ENCODE measurements around the gene MOB1A. TPM values are rescaled to one million over a fixed set of nuclear protein-coding genes. Genes with fewer than 3 reads are reported as not detected.
"Not testable (repeated sequence)": the region's sequence is repeated elsewhere in the genome, so short reads cannot be mapped to it uniquely, and the experiment has no call there.

MOB1A gene
- total RNA-seq, 2 experiments from 2014 or later = 156 to 161 TPM

DNA sequence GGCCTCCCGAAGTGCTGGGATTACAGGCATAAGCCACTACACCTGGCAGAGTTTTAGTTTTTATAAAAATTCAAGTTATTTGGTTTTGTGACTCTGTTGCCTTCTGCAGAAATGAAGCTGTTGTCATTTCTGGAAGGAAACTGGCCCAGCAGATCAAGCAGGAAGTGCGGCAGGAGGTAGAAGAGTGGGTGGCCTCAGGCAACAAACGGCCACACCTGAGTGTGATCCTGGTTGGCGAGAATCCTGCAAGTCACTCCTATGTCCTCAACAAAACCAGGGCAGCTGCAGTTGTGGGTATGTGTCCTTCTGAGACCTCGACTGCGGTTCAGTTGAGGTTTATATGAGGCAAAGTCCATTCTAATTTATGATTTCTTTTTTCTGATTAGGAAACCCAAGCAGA is 26.9 kb upstream of the MOB1A start:
- peaks cover 82% of the 10 kb centered on the region for H3K36me3 Mint-ChIP-seq
- peak; percentile 36 for DNase-seq
- H3K9me3 Mint-ChIP-seq = no peaks in the 10 kb centered on the region
- no peaks in the 10 kb centered on the region for H3K27me3 Mint-ChIP-seq
- peak overlapping the region; percentile 67 for H3K4me3 Mint-ChIP-seq
- H3K27ac Mint-ChIP-seq = peak overlapping the region; percentile 97
- H3K4me1 Mint-ChIP-seq = peaks cover 65% of the 10 kb centered on the region

DNA sequence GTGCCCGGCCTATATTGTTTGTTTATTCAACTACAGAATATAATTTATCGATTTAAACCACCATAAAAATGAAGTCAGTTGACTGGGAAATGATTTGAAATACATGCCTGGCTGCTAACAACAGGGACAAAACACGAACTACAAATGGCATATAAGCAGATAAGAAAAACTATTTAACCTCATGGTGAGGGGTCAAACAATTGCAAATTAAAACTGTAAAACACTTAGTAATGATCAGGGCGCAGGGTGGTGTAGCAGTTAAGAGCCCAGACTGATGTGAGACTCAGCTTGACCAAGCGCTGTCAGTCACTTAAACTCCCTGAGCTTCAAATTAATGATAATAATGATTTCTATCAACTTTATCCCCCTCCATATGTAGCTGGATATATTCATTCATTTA is 26.4 kb upstream of the MOB1A start:
- peak overlapping the region; percentile 40 for H3K4me3 Mint-ChIP-seq
- H3K27ac Mint-ChIP-seq = peak overlapping the region; percentile 97
- no peak for DNase-seq
- peaks cover 68% of the 10 kb centered on the region for H3K4me1 Mint-ChIP-seq
- peaks cover 85% of the 10 kb centered on the region for H3K36me3 Mint-ChIP-seq
- H3K27me3 Mint-ChIP-seq = no peaks in the 10 kb centered on the region
- no peaks in the 10 kb centered on the region for H3K9me3 Mint-ChIP-seq

DNA sequence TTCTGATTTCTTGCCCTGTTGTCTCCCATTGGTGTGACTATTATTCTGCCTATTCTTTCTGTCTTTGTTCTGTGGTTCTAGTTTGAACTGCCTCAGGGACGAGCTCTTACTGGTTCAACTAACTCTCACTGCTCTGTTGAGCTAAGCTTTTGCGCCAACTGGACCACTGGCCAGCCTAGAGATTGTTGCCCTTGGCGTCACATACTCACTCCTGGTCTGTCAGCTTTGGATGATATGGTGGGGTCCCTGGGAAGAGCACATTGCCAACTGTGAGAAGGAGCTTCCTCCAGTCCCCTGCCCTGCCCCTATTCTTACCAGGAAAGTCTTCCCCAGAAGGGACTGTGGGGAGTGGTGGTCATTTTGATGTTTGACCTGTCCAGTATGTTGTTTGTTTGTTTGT is 25.8 kb upstream of the MOB1A start:
- no peaks in the 10 kb centered on the region for H3K27me3 Mint-ChIP-seq
- H3K36me3 Mint-ChIP-seq = peaks cover 86% of the 10 kb centered on the region
- no peaks in the 10 kb centered on the region for H3K9me3 Mint-ChIP-seq
- H3K4me3 Mint-ChIP-seq = peak overlapping the region; percentile 40
- peaks cover 69% of the 10 kb centered on the region for H3K4me1 Mint-ChIP-seq
- peak overlapping the region; percentile 97 for H3K27ac Mint-ChIP-seq
- DNase-seq = no peak

DNA sequence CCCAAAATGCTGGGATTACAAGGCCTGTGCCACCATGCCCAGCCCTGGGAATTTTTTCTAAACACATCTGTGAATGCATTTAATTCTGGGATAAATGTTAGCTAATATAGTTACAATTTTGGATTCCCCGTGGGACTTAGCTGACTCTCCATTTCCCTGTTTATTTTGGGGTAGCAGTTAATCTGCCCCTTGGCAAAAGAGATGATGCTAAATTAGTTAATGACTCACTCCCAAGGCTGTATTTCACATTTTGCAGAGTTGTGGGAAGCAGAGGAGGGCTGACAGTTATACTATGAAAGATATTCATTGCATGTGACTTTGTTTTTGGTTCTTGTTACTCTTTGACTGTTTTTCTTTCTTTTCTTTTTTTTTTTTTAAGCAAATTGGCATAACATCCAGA is 22.9 kb upstream of the MOB1A start:
- peaks cover 75% of the 10 kb centered on the region for H3K36me3 Mint-ChIP-seq
- H3K4me3 Mint-ChIP-seq = peak overlapping the region; percentile 99
- H3K27ac Mint-ChIP-seq = peak overlapping the region; percentile 78
- DNase-seq = no peak
- H3K4me1 Mint-ChIP-seq = peaks cover 72% of the 10 kb centered on the region
- H3K9me3 Mint-ChIP-seq = no peaks in the 10 kb centered on the region
- H3K27me3 Mint-ChIP-seq = peaks cover 12% of the 10 kb centered on the region

DNA sequence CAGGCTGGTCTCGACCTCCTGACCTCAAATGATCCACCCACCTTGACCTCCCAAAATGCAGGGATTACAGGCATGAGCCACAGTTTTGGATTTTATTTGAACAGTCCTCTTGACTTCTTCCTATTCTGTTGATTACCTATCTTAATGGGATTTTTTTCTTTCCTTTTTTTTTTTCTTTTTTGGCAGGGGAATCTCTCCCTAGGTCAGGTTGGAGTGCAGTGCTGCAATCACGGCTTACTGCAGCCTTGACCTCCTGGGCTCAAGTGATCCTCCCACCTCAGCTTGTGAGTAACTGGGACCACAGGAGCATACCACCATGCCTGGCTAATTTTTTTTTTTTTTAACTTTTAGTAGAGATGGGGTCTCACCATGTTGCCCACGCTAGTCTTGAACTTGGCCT is 22.5 kb upstream of the MOB1A start:
- Mint-ChIP-seq H3K9me3 (no peaks in the 10 kb centered on the region), H3K4me3 (peak overlapping the region; percentile 99), H3K36me3 (peaks cover 71% of the 10 kb centered on the region), H3K4me1 (peaks cover 68% of the 10 kb centered on the region), H3K27me3 (peaks cover 12% of the 10 kb centered on the region), H3K27ac (peak overlapping the region; percentile 78)
- no peak for DNase-seq

DNA sequence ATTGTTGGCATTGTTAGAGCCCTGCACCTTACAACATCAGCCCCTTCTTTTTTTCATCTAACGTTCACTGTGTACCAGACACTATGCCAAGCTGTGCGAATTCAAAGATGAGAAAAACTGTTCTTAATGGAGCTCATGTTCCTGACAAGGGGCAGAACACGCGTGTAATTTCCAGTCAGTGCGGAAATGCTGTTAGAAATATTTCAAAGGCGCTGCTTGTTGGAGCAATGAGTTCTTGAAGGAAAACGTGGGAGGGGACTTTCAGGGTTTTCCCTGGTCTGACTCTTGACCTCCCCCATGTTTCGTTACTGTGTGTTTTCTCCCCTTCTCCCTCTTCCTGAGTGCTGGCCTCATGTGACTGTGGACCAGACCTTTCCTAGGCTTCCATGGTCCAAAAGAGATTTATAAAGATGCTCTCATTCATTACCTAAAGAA is 21.2 kb upstream of the MOB1A start:
- H3K9me3 Mint-ChIP-seq = no peaks in the 10 kb centered on the region
- peaks cover 55% of the 10 kb centered on the region for H3K4me1 Mint-ChIP-seq
- peak overlapping the region; percentile 100 for H3K27ac Mint-ChIP-seq
- peak overlapping the region; percentile 99 for H3K4me3 Mint-ChIP-seq
- DNase-seq = no peak
- peaks cover 58% of the 10 kb centered on the region for H3K36me3 Mint-ChIP-seq
- peaks cover 12% of the 10 kb centered on the region for H3K27me3 Mint-ChIP-seq

DNA sequence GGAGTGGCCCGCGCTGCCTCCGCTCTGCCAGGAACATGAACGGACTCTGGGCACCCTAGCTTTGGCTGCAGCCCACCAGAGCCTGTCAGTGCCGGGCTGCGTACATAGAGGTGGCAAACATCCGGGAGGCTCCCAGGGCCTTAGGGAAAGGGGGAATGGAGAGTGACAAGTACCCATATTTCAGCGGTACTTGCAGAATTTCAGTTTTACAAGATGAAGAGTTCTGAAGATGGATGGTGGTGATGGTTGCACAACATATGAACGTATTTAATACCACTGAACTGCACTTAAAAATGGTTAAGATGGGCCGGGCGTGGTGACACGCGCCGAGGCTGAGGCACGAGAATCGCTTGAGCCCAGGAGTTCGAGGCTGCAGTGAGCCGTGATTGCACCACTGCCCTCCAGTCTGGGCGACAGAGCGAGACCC is 20.6 kb upstream of the MOB1A start:
- H3K4me1 Mint-ChIP-seq = peaks cover 49% of the 10 kb centered on the region
- peaks cover 52% of the 10 kb centered on the region for H3K36me3 Mint-ChIP-seq
- H3K27ac Mint-ChIP-seq = peak overlapping the region; percentile 100
- no peak for DNase-seq
- H3K4me3 Mint-ChIP-seq = peak overlapping the region; percentile 99
- H3K9me3 Mint-ChIP-seq = no peaks in the 10 kb centered on the region
- peaks cover 12% of the 10 kb centered on the region for H3K27me3 Mint-ChIP-seq

DNA sequence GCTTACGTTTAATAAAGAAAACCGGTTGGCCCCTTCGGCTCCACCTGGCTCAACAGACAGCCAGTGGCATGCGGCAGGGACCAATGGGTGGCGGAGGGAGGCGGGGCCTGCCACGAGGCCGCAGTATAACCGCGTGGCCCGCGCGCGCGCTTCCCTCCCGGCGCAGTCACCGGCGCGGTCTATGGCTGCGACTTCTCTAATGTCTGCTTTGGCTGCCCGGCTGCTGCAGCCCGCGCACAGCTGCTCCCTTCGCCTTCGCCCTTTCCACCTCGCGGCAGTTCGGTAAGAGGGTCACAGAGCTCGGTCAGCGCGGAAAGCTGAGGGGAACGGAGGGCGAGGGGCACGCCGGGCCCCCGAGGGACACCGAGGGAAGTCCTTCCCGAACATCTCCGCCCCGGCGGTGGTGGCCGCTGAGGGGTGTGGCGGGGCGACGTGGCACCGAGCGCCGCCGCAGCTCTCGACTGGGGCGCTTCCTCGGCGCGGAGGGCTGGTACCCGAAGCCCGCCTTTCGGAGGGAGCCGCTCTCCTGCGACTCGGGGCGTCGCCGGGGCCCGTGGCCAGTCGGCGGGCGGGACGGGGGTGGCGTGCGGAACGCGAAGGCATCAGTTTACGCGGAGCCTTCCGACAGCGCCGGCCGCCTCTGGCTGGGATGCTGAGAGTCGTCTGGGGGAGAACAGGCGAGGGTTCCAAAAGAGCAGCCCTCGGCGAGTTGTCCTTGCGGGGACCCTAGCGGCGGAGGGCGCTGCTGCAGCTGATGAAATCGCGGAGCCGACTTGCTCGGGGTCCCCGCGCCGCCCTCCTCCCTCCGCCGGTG is 20.0 kb upstream of the MOB1A start, which contains the start of gene MTHFD2:
Gene MTHFD2, plus strand, starts transcription at position 155 of the 814 bp plus-strand sequence. Its CDS starts 27 bp downstream, at position 182.
- Mint-ChIP-seq H3K27me3 (peaks cover 12% of the 10 kb centered on the region), H3K4me1 (peaks cover 44% of the 10 kb centered on the region), H3K4me3 (peak within 1 kb of the TSS; percentile 99), H3K36me3 (peaks cover 47% of the 10 kb centered on the region), H3K27ac (peak within 1 kb of the TSS; percentile 100), H3K9me3 (no peaks in the 10 kb centered on the region)
- peak; percentile 94 for DNase-seq

DNA sequence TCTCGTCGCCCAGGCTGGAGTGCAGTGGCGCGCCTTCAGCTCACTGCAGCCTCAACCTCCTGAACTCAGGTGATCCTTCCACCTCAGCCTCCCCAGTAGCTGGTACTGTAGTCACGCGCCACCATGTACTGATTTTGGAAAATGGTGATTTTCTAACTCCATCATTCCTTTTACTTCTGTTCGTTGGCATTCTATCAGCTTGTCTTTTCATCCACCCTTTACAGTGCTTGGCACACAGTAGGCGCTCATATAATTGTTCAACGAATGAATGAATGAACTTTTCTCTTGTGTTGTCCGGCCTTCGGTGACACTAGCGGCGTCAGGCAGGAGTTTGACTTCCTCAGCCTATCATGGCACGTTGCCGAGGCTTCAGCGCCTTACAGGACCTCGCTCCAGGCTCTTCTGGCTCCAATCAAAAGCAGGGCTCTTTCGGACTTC is 19.4 kb upstream of the MOB1A start:
- H3K4me1 Mint-ChIP-seq = peaks cover 39% of the 10 kb centered on the region

DNA sequence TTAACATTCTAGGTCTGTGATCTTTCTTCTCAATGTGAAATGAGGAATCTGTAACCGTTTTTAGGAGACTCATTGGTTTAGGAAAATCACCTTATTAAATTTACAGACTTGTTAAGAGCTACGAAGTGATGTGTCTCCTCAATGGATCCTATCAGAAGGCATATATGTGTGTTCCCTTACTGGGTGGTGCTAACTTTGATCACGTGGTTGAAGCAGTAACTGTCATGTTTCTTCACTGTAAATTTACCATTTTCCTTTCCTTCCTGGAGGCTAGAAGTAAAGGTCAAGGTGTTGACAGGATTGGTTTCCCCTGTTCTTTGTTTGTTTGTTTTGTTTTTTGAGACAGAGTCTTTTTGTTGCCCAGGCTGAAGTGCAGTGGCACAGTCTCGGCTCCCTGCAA is 18.4 kb upstream of the MOB1A start:
- no peak for DNase-seq
- Mint-ChIP-seq H3K4me3 (no peak overlapping the region), H3K9me3 (no peaks in the 10 kb centered on the region), H3K27me3 (peaks cover 12% of the 10 kb centered on the region), H3K36me3 (peaks cover 37% of the 10 kb centered on the region), H3K27ac (no peak overlapping the region), H3K4me1 (peaks cover 34% of the 10 kb centered on the region)

More for the DNA sequence above, 19.4 kb upstream of the MOB1A start:
- Mint-ChIP-seq H3K4me3 (peak overlapping the region; percentile 99), H3K27ac (peak overlapping the region; percentile 100), H3K36me3 (peaks cover 45% of the 10 kb centered on the region), H3K27me3 (peaks cover 12% of the 10 kb centered on the region), H3K9me3 (no peaks in the 10 kb centered on the region)
- no peak for DNase-seq

DNA sequence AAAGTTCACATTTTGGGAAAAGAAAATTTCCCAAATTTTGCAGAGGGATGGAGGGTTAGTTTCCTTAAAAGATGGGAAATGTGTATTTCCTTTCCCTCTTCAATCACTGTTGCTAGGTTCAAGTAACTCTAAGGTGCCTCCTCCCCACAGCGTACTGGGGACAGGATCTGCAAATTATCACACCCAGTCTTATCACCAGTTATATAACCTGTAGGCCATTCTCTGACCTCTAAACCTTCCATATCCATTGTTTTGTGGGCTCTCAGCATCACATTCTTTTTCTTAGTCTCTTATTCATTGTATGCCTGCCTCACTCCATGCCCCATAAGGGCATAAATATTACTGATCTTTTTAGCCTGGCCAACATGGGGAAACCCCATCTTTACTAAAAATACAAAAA is 16.1 kb upstream of the MOB1A start:
- no peak overlapping the region for H3K4me3 Mint-ChIP-seq

DNA sequence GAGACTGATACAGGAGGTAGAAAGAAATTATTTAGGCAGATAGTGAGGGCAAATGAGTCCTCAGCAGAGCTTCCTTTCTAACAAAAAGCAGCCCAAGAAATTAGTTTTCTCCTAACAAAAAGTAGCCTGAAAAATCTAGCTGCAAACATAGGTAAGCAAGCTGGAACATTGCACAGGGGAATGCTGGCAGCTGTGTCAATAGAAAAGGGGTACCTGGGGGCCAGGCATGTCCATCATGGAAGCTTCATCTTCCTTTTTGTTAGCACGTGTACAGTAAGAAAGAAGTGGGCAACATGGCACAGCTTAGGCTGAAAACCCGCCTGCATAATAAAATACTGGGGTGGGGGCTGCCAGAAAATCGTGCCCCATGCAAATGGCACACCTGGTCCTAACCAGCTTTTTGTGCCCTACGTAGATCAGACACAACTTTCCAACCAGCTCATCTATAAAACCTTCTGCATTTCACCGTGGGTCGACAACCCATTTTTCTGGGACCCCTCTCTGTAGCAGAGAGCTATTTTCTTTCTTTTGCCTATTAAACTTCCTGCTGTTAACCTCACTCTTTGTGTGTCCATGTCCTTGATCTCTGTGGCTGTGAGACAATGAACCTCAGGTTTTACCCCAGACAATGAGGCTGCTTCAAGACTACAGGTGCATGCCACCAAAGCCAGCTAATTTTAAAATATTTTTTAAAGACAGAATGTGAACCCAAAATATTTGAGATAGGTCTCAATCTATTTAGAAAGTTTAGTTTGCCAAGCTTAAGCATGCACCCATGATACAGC is 13.1 kb upstream of the MOB1A start:
- Mint-ChIP-seq H3K9me3 (no peaks in the 10 kb centered on the region), H3K36me3 (no peaks in the 10 kb centered on the region)

More for the DNA sequence above, 16.1 kb upstream of the MOB1A start:
- H3K36me3 Mint-ChIP-seq = peaks cover 18% of the 10 kb centered on the region
- DNase-seq = no peak
- H3K9me3 Mint-ChIP-seq = no peaks in the 10 kb centered on the region
- H3K4me1 Mint-ChIP-seq = peaks cover 19% of the 10 kb centered on the region
- no peak overlapping the region for H3K27ac Mint-ChIP-seq
- H3K27me3 Mint-ChIP-seq = peaks cover 16% of the 10 kb centered on the region

DNA sequence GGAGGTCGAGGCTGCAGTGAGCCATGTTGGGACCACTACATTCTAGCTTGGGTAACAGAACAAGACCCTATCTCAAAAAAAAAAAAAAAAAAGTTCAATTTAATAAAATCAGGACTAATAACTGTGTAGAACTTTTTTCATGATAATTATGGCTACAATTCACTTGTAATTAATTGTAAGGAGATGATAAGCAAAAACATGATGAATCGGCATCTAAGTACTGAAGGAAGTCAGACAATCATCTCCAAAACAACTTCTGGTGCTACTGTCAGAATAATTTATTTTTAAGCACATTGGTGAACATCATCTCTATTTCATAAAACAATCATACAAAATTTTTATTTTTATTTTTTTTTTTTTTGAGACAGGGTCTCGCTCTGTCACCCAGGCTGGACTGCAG is 10.0 kb upstream of the MOB1A start:
- no peaks in the 10 kb centered on the region for H3K36me3 Mint-ChIP-seq
- H3K27me3 Mint-ChIP-seq = peaks cover 4% of the 10 kb centered on the region
- no peak overlapping the region for H3K27ac Mint-ChIP-seq
- no peaks in the 10 kb centered on the region for H3K9me3 Mint-ChIP-seq
- H3K4me1 Mint-ChIP-seq = peaks cover 9% of the 10 kb centered on the region
- no peak for DNase-seq
- H3K4me3 Mint-ChIP-seq = no peak overlapping the region

More for the DNA sequence above, 13.1 kb upstream of the MOB1A start:
- no peak for DNase-seq
- Mint-ChIP-seq H3K27ac (no peak overlapping the region), H3K4me1 (no peaks in the 10 kb centered on the region), H3K4me3 (no peak overlapping the region), H3K27me3 (peaks cover 4% of the 10 kb centered on the region)

DNA sequence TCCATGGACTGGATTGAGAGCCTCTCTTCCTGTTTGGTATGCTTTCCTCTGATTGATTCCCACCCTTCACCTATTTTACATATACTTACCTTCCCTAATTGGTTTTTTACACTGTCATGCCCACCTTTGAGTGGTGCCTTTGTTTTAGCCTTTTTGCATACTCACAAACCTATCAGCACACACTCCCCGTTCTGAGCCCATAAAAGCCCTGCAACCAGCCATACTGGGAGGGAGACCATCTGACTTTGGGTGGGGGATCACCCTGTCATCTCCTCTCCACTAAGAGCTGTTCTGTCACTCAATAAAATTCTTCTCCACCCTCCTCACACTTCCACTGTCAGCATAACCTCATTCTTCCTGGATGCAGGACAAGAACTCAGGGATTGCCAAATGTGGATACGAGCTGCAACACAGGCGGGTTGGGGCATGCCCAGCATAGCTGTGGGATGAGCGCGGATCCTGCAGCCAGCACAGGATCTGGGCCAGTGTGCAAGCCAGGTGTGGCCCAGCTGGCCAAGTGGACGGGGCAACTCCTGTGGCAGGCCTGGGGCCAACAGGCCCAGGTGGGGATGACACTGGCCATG is 9.4 kb upstream of the MOB1A start:
- Mint-ChIP-seq H3K4me1 (peaks cover 9% of the 10 kb centered on the region), H3K9me3 (no peaks in the 10 kb centered on the region)

DNA sequence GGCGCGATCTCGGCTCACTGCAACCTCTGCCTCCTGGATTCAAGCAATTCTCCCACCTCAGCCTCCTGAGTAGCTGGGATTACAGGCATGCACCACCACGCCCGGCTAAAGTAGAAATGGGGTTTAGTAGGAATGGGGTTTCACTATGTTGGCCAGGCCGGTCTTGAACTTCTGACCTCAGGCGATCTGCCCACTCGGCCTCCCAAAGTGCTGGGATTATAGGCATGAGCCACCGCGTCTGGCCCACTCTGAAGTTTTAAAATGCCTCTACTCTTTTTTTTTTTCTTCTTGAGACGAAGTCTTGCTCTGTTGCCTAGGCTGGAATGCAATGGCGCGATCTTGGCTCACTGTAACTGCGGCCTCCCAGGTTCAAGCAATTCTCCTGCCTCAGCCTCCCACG is 8.0 kb upstream of the MOB1A start:
- not testable (repeated sequence) for H3K36me3 Mint-ChIP-seq, H3K27ac Mint-ChIP-seq, H3K27me3 Mint-ChIP-seq, DNase-seq, H3K4me3 Mint-ChIP-seq, H3K9me3 Mint-ChIP-seq
- peaks cover 10% of the 10 kb centered on the region for H3K4me1 Mint-ChIP-seq

More for the DNA sequence above, 9.4 kb upstream of the MOB1A start:
- no peak for DNase-seq
- no peak overlapping the region for H3K27ac Mint-ChIP-seq
- peaks cover 4% of the 10 kb centered on the region for H3K27me3 Mint-ChIP-seq
- no peaks in the 10 kb centered on the region for H3K36me3 Mint-ChIP-seq
- H3K4me3 Mint-ChIP-seq = no peak overlapping the region
